PC-9 (cell line): ENCODE measurements around the gene DAPK2.

Source experiments
- EZH2 ChIP-seq: fragments of 200-600 bp; sonication (generic); IDR thresholded peaks from 2 replicates; pipeline ENCODE4 v1.8.0; 2017; ENCODE audit warnings: antibody characterized with exemption, low read depth
- TF ChIP-seq, protein P1 (sequence below): fragments of 200-600 bp; sonication (generic); conservative IDR thresholded peaks from 2 replicates; pipeline ENCODE4 v1.6.1; 2017; ENCODE audit warnings: mixed run types, antibody characterized with exemption, mild to moderate bottlenecking, moderate library complexity

DNA sequence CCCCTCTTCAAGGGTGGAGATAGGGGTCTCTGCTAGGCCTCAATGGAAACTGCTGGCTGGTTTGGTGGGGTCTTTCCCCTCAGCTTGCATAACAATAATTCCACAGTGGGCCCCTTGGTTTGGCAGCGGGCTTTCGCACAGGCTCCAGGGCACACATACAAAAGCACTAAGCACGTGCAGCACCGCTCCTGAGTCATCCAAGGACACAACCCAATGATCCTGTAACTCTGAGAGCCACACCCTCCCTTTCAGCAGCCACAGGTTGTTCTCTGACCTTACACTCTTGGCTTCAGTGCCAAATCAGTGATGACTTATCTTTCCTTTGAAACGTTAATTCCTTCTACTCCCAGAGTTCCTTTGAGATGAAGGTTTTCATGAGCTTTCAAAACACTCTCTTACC lies 41.7 kb downstream of the DAPK2 start:
- TF ChIP-seq, protein P1, sequence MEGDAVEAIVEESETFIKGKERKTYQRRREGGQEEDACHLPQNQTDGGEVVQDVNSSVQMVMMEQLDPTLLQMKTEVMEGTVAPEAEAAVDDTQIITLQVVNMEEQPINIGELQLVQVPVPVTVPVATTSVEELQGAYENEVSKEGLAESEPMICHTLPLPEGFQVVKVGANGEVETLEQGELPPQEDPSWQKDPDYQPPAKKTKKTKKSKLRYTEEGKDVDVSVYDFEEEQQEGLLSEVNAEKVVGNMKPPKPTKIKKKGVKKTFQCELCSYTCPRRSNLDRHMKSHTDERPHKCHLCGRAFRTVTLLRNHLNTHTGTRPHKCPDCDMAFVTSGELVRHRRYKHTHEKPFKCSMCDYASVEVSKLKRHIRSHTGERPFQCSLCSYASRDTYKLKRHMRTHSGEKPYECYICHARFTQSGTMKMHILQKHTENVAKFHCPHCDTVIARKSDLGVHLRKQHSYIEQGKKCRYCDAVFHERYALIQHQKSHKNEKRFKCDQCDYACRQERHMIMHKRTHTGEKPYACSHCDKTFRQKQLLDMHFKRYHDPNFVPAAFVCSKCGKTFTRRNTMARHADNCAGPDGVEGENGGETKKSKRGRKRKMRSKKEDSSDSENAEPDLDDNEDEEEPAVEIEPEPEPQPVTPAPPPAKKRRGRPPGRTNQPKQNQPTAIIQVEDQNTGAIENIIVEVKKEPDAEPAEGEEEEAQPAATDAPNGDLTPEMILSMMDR: no peak
- no peak for TF ChIP-seq EZH2
